Pancreas (tissue), 10 donors: ENCODE results near the gene CCDC85C. TPM values are rescaled to one million over a fixed set of nuclear protein-coding genes. Genes with fewer than 3 reads are reported as not detected.

Experiments
- ATAC-seq, 4 donors: fragments of 200-7000 bp; cut with Tn5 transposase; one replicate each; pipeline versions ENCODE4 v1.8.0 to v1.9.1; 2020; ENCODE audit warnings: mild to moderate bottlenecking in 4 of 4, moderate library complexity in 4 of 4
- DNase-seq, 6 donors: peaks; one replicate each; pipeline ENCODE4 v3.0.0-alpha.2; 2020
- FAIRE-seq: peaks from 2 replicates; lab custom pipeline; 2012; peaks lifted over from hg19 to GRCh38; lab: Jason Lieb, UNC
- H3K27ac ChIP-seq, 4 donors: fragments of 200-600 bp; sonication (generic); 1 replicate in 3 of 4; 2 replicates in 1 of 4; pipeline versions ENCODE4 v1.5.0 to v1.8.0; 2020
- H3K27me3 ChIP-seq, 4 donors: fragments of 200-600 bp; one replicate each; pipeline ENCODE4 v1.8.0; 2021
- H3K36me3 ChIP-seq, 3 donors: fragments of 200-600 bp; sonication (generic) in 1 of 3; one replicate each; pipeline versions ENCODE4 v1.5.0 to v1.8.0; 2020 to 2021
- H3K4me1 ChIP-seq, 3 donors: fragments of 200-600 bp; one replicate each; pipeline ENCODE4 v1.8.0; 2021
- H3K4me3 ChIP-seq, 4 donors: fragments of 200-600 bp; sonication (generic) in 2 of 4; one replicate each; pipeline versions ENCODE4 v1.5.0 to v1.8.0; 2020 to 2021
- H3K9me3 ChIP-seq, 4 donors: fragments of 200-600 bp; one replicate each; pipeline ENCODE4 v1.8.0; 2021
- WGBS, 2 donors: extraction: QIAGEN DNeasy Blood & Tissue Kit; methylation state at CpG; one replicate each; pipeline ENCODE4 v1.1.7; 2013; 5-methylcytosine and 5-hydroxymethylcytosine counted together
- intact Hi-C, 3 donors: fragments of 100-400 bp; cut with DNase I; formaldehyde crosslinking; loops; one replicate each; pipeline versions ENCODE4 v1.11.1 to v1.14.2; 2022
- polyA plus RNA-seq, 2 donors: library from polyadenylated mRNA; stranded (reverse); fragments of 200-250 nt; gene quantifications; one replicate each; pipeline ENCODE4 v1.2.3, GENCODE V29; 2013
- total RNA-seq, 6 donors: library from RNA; stranded (reverse); fragmentation: NEBNext Ultra II Directional in 4 of 6; extraction: Animal tissue kit (Norgen Biotek cat#: 25700) in 4 of 6; gene quantifications; one replicate each; pipeline versions ENCODE4 v1.2.1 to v1.2.4, GENCODE V29; 2021 to 2023
- TF ChIP-seq, protein P1 (sequence below), 4 donors: fragments of 200-600 bp; sonication (generic) in 3 of 4; IDR thresholded peaks; one replicate each; pipeline versions ENCODE4 v1.5.0 to v1.8.0; 2021; ENCODE audit warnings: antibody characterized with exemption in 4 of 4
- donor health status: healthy with polysubstance abuse.
- donor health status: DM: no; HTN: no; CAD: no; lungs with moderate emphysema.
- donor health status: DM: no; HTN: no; CAD: no.
- donor health status: control.
- donor health status: control.
- donor health status: Bipolar disorder and iron deficiency.
- donor health status: DM: yes; HTN: yes; CAD: no.
- donor health status: DM: no; HTN: no; CAD: no.
- donor health status: DM: no; HTN: no; CAD: no.
- donor health status: DM: yes; HTN: yes; CAD: no.

CCDC85C gene
- total RNA-seq (10 to 100 TPM; 14.4 to 22.2 (median 17.6) TPM), polyA plus RNA-seq (10 to 100 TPM in 1 of 2 donors, 1 to 10 TPM in 1; 9.5 to 19.5 TPM)

DNA sequence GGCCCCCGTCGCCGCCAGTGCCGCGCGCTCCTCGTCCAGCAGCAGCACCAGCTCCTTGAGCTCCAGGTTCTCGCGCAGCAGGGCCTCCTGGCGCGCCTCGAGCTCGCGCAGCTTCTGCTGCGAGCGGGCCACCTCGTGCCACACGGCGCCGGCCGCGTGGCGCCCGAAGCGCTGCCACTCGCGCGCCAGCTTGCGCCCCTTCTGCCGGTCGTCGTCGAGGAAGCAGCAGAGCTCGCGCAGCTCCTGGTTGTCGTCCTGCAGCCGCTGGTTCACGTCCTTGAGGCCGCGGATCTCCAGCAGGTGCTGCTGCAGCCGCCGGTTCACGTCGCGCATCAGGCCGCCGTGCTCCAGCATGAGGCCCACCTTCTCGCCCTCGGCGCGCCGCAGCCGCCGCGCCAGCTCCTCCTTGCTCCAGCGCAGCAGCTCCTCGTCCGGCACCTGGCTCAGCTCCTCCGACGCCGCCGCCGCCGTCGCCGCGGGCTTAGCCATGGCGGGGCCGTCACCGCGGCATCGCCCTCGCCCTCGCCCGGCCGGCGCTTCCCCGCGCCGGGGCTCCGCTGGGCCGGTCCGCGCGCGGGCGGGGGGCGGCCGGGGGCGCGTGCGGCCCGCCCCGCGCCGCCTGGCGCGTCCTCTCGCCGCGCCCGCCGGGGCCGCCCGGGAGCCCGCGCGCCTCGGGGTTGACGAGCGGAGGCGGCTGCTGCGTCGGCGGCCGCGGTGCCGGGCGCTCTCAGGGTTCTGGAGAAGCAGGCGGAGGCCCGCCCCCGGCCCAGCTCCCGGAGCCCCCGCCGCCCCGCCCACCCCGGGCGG is at the start of gene CCDC85C:
Gene CCDC85C (minus strand): TSS at position 737 of the 807 bp plus-strand sequence. CDS start 248 bp downstream, at position 489.
- FAIRE-seq (no peak), ATAC-seq (no peak), DNase-seq (peak; percentile 45 to 86 (median 61))
- Histone ChIP-seq H3K4me3 (peak within 1 kb of the TSS; percentile 65 to 89 (median 76)), H3K9me3 (no peaks in the 10 kb centered on the region), H3K4me1 (peaks cover 25 to 32% (median 29%) of the 10 kb centered on the region in 3 donors), H3K27ac (peak within 1 kb of the TSS; percentile 86 to 95 (median 90)), H3K27me3 (no peaks in the 10 kb centered on the region), H3K36me3 (no peaks in the 10 kb centered on the region)
- intact Hi-C loops, result loop anchor here in 1 of 3 donors (5.0 kb wide), 1 partner anchor 41 kb away; no protein-coding TSS in a partner anchor
- TF ChIP-seq, protein P1, sequence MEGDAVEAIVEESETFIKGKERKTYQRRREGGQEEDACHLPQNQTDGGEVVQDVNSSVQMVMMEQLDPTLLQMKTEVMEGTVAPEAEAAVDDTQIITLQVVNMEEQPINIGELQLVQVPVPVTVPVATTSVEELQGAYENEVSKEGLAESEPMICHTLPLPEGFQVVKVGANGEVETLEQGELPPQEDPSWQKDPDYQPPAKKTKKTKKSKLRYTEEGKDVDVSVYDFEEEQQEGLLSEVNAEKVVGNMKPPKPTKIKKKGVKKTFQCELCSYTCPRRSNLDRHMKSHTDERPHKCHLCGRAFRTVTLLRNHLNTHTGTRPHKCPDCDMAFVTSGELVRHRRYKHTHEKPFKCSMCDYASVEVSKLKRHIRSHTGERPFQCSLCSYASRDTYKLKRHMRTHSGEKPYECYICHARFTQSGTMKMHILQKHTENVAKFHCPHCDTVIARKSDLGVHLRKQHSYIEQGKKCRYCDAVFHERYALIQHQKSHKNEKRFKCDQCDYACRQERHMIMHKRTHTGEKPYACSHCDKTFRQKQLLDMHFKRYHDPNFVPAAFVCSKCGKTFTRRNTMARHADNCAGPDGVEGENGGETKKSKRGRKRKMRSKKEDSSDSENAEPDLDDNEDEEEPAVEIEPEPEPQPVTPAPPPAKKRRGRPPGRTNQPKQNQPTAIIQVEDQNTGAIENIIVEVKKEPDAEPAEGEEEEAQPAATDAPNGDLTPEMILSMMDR (IDR thresholded peaks at IDR 0.05), result no peak
- WGBS, 2 donors, result 3 to 6% methylated on average over 68 to 128 of the region's 128 CpGs

DNA sequence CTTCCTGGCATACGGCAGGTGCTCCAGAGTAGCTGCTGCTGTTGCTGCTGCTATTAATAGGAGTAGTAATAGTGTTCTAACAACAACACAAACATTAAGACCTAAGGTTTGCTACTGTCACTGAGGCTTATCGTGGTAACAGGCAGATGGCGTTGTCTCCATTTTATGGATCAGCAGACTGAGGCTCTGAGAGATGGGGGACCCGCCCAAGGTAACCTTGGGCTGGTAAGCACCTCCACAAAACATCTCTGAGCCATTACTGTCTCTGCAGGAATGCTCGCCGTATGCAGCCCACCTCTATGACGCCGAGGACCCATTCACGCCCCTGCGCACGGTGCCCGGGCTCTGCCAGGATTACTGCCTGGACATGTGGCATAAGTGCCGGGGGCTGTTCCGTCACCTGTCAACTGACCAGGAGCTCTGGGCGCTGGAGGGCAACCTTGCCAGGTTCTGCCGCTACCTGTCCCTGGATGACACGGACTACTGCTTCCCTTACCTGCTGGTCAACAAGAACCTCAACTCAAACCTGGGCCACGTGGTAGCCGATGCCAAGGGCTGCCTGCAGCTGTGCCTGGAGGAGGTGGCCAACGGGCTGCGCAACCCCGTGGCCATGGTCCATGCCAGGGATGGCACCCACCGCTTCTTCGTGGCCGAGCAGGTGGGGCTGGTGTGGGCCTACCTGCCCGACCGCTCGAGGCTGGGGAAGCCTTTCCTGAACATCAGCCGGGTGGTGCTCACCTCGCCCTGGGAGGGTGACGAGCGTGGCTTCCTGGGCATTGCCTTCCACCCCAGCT is 48.1 kb upstream of the CCDC85C start:
- Histone ChIP-seq H3K27ac (no peak overlapping the region), H3K4me1 (no peaks in the 10 kb centered on the region), H3K36me3 (no peaks in the 10 kb centered on the region), H3K9me3 (no peaks in the 10 kb centered on the region), H3K4me3 (no peak overlapping the region), H3K27me3 (no peaks in the 10 kb centered on the region)
- DNase-seq (no peak), ATAC-seq (no peak), FAIRE-seq (no peak)
- TF ChIP-seq, protein P1 (IDR thresholded peaks at IDR 0.05), result no peak
- intact Hi-C loops, result no loop called here
- WGBS, 2 donors, result 87 to 88% methylated on average over 32 of the region's 32 CpGs

DNA sequence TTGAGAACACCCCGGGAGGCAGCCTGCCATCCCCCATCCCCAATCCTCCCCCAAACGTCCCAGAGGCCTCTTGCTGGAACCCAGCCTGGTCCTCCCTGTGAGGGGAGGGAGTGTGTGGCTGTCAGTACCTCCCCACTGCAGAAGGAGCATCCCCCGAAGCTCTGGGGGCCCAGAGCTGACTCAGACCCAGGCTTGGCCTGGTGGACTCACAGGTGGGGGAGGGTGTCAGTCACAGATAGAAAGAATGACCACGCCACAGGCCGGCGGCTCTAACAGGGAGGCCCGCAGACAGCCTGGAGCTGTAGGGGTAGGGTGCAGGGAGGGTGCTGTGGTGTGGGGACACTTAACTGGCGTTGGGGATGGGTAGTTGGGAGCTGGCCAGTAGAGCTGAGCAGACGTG is 46.2 kb upstream of the CCDC85C start:
- ATAC-seq (no peak), DNase-seq (no peak), FAIRE-seq (no peak)
- H3K36me3 ChIP-seq, result no peaks in the 10 kb centered on the region
- no peaks in the 10 kb centered on the region for H3K9me3 ChIP-seq
- H3K27me3 ChIP-seq, result no peaks in the 10 kb centered on the region
- H3K4me3 ChIP-seq, result no peak overlapping the region
- no peak overlapping the region for H3K27ac ChIP-seq
- intact Hi-C loops, result no loop called here
- H3K4me1 ChIP-seq, result no peaks in the 10 kb centered on the region
- 64 to 85% methylated on average over 9 of the region's 9 CpGs for WGBS, 2 donors
- TF ChIP-seq, protein P1 (IDR thresholded peaks at IDR 0.05), result no peak

GRCh38 chr14:99649643-99650042 is 45.6 kb upstream of the CCDC85C start:
- FAIRE-seq, result no peak
- Histone ChIP-seq H3K27me3 (no peaks in the 10 kb centered on the region), H3K4me3 (no peak overlapping the region), H3K27ac (no peak overlapping the region), H3K9me3 (no peaks in the 10 kb centered on the region), H3K4me1 (no peaks in the 10 kb centered on the region), H3K36me3 (no peaks in the 10 kb centered on the region)
- TF ChIP-seq, protein P1 (IDR thresholded peaks at IDR 0.05), result no peak
- intact Hi-C loops, result no loop called here
- no peak for DNase-seq
- no peak for ATAC-seq
- WGBS, 2 donors, result 76 to 83% methylated on average over 8 of the region's 8 CpGs
